Sigmoid colon (tissue), 7 donors: ENCODE measurements around the gene CACNA1C. TPM values are rescaled to one million over a fixed set of nuclear protein-coding genes. Genes with fewer than 3 reads are reported as not detected.

Experiments
- DNase-seq: peaks from one replicate; pipeline ENCODE4 v3.0.0-alpha.2; 2019
- H3K27ac ChIP-seq, 4 donors: fragments of 200-600 bp; sonication (generic); one replicate each; pipeline ENCODE4 v1.5.1; 2016 to 2019; ENCODE audit warnings: mild to moderate bottlenecking in 1 of 4
- H3K27me3 ChIP-seq, 3 donors: fragments of 200-600 bp; sonication (generic); one replicate each; pipeline ENCODE4 v1.5.1; 2019; ENCODE audit warnings: mild to moderate bottlenecking in 1 of 3
- H3K36me3 ChIP-seq, 4 donors: fragments of 200-600 bp; sonication (generic); one replicate each; pipeline ENCODE4 v1.5.1; 2016 to 2019
- H3K4me1 ChIP-seq, 4 donors: fragments of 200-600 bp; sonication (generic); one replicate each; pipeline ENCODE4 v1.5.1; 2017 to 2019
- H3K4me3 ChIP-seq, 4 donors: fragments of 200-600 bp; sonication (generic); one replicate each; pipeline ENCODE4 v1.5.1; 2017 to 2019; ENCODE audit warnings: mild to moderate bottlenecking in 2 of 4, moderate library complexity in 1 of 4
- H3K9me3 ChIP-seq, 4 donors: fragments of 200-600 bp in 3 of 4; sonication (generic) in 3 of 4; one replicate each; pipeline versions ENCODE4 v1.5.1 to v1.6.1; 2013 to 2019
- CTCF ChIP-seq, 4 experiments: fragments of 450-650 bp in 3 of 4; fragments of 200-600 bp in 1 of 4; IDR thresholded peaks; one replicate each; pipeline ENCODE4 v1.5.1; 2016 to 2019; ENCODE audit warnings: antibody characterized with exemption in 4 of 4, mild to moderate bottlenecking in 3 of 4, moderate library complexity in 2 of 4
- EP300 ChIP-seq, 4 donors: sonication (generic); formaldehyde crosslinking; IDR thresholded peaks; one replicate each; pipeline ENCODE4 v1.6.1; 2017; ENCODE audit warnings: antibody characterized with exemption in 4 of 4
- POLR2A ChIP-seq, 2 donors: fragments of 450-650 bp; IDR thresholded peaks; one replicate each; pipeline ENCODE4 v1.6.1; 2016; ENCODE audit warnings: antibody characterized with exemption in 2 of 2, mild to moderate bottlenecking in 2 of 2, moderate library complexity in 2 of 2
- POLR2AphosphoS5 ChIP-seq, 4 donors: sonication (generic); formaldehyde crosslinking; IDR thresholded peaks; one replicate each; pipeline ENCODE4 v1.6.1; 2017; ENCODE audit warnings: antibody characterized with exemption in 4 of 4
- WGBS, 2 donors: extraction: QIAGEN DNeasy Blood & Tissue Kit; methylation state at CpG; one replicate each; pipeline ENCODE4 v1.1.7; 2013; 5-methylcytosine and 5-hydroxymethylcytosine counted together
- intact Hi-C: fragments of 100-400 bp; cut with DNase I; formaldehyde crosslinking; loops from one replicate; pipeline ENCODE4 v1.15.1; 2023
- polyA plus RNA-seq, 3 donors: library from polyadenylated mRNA; stranded (reverse); fragments of 200-250 nt; gene quantifications; one replicate each; pipeline ENCODE4 v1.2.3, GENCODE V29; 2013
- total RNA-seq, 4 donors: library from RNA; depleted of rRNA; stranded (reverse); fragments of >200 nt; gene quantifications; one replicate each; pipeline ENCODE4 v1.1.0, GENCODE V29; 2016
- donor health status: healthy with polysubstance abuse.
- donor health status: Bipolar disorder and iron deficiency.
- donor health status: healthy.

The CACNA1C gene
- total and polyA plus RNA-seq, 7 donors: 0.46 to 213 (median 62.0) TPM

- TF ChIP-seq EP300 (IDR thresholded peaks at IDR 0.05) (no peak), CTCF (IDR thresholded peaks at IDR 0.05) (no peak), POLR2A (IDR thresholded peaks at IDR 0.05) (no peak), POLR2AphosphoS5 (IDR thresholded peaks at IDR 0.05) (no peak)
- 58 to 94% methylated on average over 3 of the region's 3 CpGs for WGBS, 2 donors
- Histone ChIP-seq H3K27ac (peak overlapping the region in 3 of 4 donors; percentile 69 to 82 (median 81)), H3K36me3 (no peaks in the 10 kb centered on the region), H3K27me3 (no peaks in the 10 kb centered on the region), H3K9me3 (peaks cover 0 to 3% (median 0%) of the 10 kb centered on the region in 4 donors), H3K4me1 (peaks cover 0 to 93% (median 81%) of the 10 kb centered on the region in 4 donors), H3K4me3 (no peak overlapping the region)
- intact Hi-C loops: loop anchor here (10.0 kb wide), 1 partner anchor 187 kb away; no protein-coding TSS in a partner anchor
- DNase-seq: no peak
Observed at GRCh38 chr12:2307550-2307949, 254.8 kb downstream of the CACNA1C start.

GRCh38 chr12:2309647-2310046, 256.9 kb downstream of the CACNA1C start:
- intact Hi-C loops: loop anchor here (10.0 kb wide), 1 partner anchor 185 kb away; no protein-coding TSS in a partner anchor
- DNase-seq: no peak
- TF ChIP-seq EP300 (IDR thresholded peaks at IDR 0.05) (no peak), CTCF (IDR thresholded peaks at IDR 0.05) (no peak), POLR2A (IDR thresholded peaks at IDR 0.05) (no peak), POLR2AphosphoS5 (IDR thresholded peaks at IDR 0.05) (no peak)
- Histone ChIP-seq H3K4me1 (peaks cover 0 to 73% (median 64%) of the 10 kb centered on the region in 4 donors), H3K27me3 (no peaks in the 10 kb centered on the region), H3K4me3 (no peak overlapping the region), H3K27ac (peak overlapping the region in 3 of 4 donors; percentile 76 to 82 (median 81)), H3K36me3 (no peaks in the 10 kb centered on the region), H3K9me3 (peaks cover 0 to 3% (median 0%) of the 10 kb centered on the region in 4 donors)
- WGBS, 2 donors: 66 to 85% methylated on average over 5 of the region's 5 CpGs

GRCh38 chr12:2311020-2311778, 258.4 kb downstream of the CACNA1C start:
- Histone ChIP-seq H3K4me1 (peaks cover 0 to 67% (median 62%) of the 10 kb centered on the region in 4 donors), H3K27ac (peak overlapping the region; percentile 33 to 82 (median 78)), H3K27me3 (no peaks in the 10 kb centered on the region), H3K4me3 (no peak overlapping the region), H3K9me3 (peaks cover 0 to 3% (median 0%) of the 10 kb centered on the region in 4 donors), H3K36me3 (no peaks in the 10 kb centered on the region)
- DNase-seq: no peak
- intact Hi-C loops: no loop called here
- TF ChIP-seq EP300 (IDR thresholded peaks at IDR 0.05): peak in 1 of 4 donors; percentile 54
- peak in 2 of 4 donors; percentile 37 to 39 for TF ChIP-seq POLR2AphosphoS5 (IDR thresholded peaks at IDR 0.05)
- TF ChIP-seq POLR2A (IDR thresholded peaks at IDR 0.05): no peak
- TF ChIP-seq CTCF (IDR thresholded peaks at IDR 0.05): no peak
- WGBS, 2 donors: 76% methylated on average over 15 of the region's 15 CpGs

GRCh38 chr12:2312175-2312574, 259.4 kb downstream of the CACNA1C start:
- Histone ChIP-seq H3K27me3 (no peaks in the 10 kb centered on the region), H3K27ac (peak overlapping the region in 3 of 4 donors; percentile 76 to 82 (median 81)), H3K4me3 (no peak overlapping the region), H3K36me3 (no peaks in the 10 kb centered on the region), H3K9me3 (peaks cover 0 to 3% (median 0%) of the 10 kb centered on the region in 4 donors), H3K4me1 (peaks cover 0 to 65% (median 56%) of the 10 kb centered on the region in 4 donors)
- intact Hi-C loops: no loop called here
- TF ChIP-seq CTCF (IDR thresholded peaks at IDR 0.05) (no peak), EP300 (IDR thresholded peaks at IDR 0.05) (no peak), POLR2AphosphoS5 (IDR thresholded peaks at IDR 0.05) (no peak), POLR2A (IDR thresholded peaks at IDR 0.05) (no peak)
- DNase-seq: no peak
- 78 to 84% methylated on average over 7 of the region's 7 CpGs for WGBS, 2 donors
